Loucy (cell line): ENCODE results near the gene CD72.

Experiments used
- CTCF ChIP-seq: fragments of 200-600 bp; sonication (generic); conservative IDR thresholded peaks from 2 replicates; pipeline ENCODE4 v1.5.1; 2014; ENCODE audit warnings: mild to moderate bottlenecking, antibody characterized with exemption, low read length
- EZH2phosphoT487 ChIP-seq: fragments of 200-600 bp; IDR thresholded peaks from 2 replicates; pipeline ENCODE4 v1.6.1; 2018; ENCODE audit warnings: antibody characterized with exemption, mild to moderate bottlenecking, moderate library complexity, borderline replicate concordance

GRCh38 chr9:35652829-35653209 lies 34.6 kb upstream of the CD72 start:
- TF ChIP-seq CTCF, result no peak
- no peak for TF ChIP-seq EZH2phosphoT487
